NT2/D1 (cell line): ENCODE results near the gene KCNJ12.

Source experiments
- SUZ12 ChIP-seq: IDR thresholded peaks from 2 replicates; pipeline ENCODE4 v1.6.1; 2011; ENCODE audit not compliant: insufficient read length, insufficient read depth; ENCODE audit errors: extremely low read depth
- YY1 ChIP-seq: IDR thresholded peaks from 2 replicates; pipeline ENCODE4 v1.6.1; 2011; ENCODE audit not compliant: insufficient read length, insufficient read depth
- ZNF274 ChIP-seq: IDR thresholded peaks from 2 replicates; pipeline ENCODE4 v1.6.1; 2011; ENCODE audit warnings: mild to moderate bottlenecking, low read depth, low read length

DNA sequence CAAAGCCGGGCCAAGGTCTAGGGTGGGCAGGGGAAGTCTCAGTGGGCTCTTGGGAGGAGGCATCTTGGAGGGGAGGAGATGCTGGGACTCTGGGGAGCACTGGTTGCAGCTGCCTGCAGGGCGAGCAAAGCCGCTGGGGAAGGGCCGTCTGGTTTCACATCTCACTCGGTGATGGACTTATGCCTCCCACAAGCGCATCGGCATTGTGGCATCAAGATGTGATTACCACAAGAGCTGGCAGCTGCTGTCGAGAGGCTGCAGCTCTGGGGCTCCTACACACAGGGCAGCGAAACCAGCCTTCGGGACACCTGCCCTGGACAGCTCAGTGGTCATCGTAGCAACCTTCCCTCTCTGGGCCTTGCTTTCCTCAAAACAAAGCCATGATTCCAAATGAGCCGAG, 3.1 kb upstream of the KCNJ12 start:
- TF ChIP-seq SUZ12: no peak
- TF ChIP-seq ZNF274: no peak
- no peak for TF ChIP-seq YY1
